HG03064 (cell line): ENCODE results near the gene TEX51.

Source experiments
- ATAC-seq: cut with Tn5 transposase; IDR thresholded peaks from one replicate; pipeline ENCODE4 v1.9.1; 2021; ENCODE audit warnings: low read depth; ENCODE audit not compliant: unreplicated experiment

TEX51 gene

DNA sequence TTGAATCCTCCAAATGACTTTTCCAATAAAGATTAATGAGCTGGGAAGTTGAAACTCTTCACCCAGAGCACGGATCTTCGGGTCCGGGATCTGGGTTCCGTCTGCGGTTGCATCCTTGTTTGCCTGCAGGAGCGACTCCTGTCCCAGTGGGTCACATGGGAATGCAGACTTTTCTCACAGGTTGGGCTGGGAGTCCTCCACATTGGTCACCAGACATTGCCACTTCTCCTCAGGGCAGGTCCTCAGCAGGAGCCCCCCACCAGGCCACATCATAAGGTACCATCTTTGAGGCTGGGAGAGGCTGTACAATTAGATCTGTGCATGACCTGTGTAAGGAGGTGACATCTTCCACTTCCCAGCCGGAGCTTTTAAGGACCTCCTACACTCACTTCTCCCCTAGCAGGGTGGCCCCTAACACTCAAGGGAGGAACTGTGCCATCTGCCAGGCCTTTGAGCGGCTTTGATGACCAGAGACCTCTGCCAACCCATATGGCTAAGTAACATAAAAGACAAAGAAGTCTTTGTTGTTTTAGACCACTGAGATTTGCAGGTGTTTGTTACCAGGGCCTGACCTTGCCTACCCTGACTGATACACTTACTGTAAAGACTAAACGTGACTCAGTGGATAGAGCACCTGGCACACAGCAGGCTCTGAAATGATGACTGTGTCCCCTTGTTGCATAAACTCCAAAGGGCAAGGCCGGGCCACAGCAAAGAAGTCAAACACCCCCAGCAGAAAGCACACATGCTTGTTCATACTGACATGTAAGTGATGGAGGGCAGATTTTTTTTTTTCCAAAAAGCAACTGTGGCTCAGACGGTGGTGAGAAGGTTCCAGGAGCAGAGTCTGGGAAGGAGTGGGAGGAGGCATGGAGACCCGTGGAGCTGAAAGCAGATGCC, 7.9 kb upstream of the TEX51 start:
- ATAC-seq, result no peak

DNA sequence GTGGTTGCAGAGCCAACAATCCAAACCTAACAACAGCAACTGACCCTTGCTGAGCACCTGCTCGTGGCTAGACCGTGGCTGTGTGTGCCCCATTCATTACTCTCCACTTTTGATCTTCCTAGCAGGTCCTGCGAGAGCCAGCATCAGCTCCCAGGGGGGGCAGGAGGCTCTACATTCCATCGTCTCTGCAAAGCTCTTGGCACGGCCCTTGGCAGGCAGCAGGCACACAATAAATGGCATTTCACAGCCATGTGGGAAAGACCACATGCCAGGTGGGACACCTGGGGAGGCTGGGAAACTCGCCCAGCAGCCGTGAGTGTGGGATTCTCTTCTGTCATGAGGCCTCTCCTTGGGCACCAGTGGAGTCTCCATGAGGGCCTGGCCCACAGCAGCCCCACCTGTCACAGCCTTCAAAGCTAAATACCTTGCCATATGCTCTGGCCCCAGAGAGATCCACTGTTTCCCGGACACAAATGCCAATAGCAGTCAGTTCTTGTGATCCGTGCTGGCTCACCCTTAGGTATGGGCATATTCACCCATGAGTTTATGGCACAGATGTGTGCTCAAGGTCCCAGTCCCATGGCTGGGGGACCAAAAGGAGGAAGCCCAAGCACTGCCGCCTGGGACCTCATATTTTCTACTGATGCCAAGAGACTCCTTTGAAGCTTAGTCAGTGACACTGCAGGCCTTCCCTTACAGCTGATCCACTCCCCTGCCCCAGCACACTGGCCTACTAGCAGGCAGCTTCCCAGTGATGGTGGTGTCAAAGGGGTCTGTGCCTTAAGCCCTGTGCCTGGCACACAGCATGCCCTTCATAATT, 6.8 kb upstream of the TEX51 start:
- no peak for ATAC-seq

- ATAC-seq, result no peak
Measured at GRCh38 chr2:126893153-126893552, 5.5 kb upstream of the TEX51 start.

DNA sequence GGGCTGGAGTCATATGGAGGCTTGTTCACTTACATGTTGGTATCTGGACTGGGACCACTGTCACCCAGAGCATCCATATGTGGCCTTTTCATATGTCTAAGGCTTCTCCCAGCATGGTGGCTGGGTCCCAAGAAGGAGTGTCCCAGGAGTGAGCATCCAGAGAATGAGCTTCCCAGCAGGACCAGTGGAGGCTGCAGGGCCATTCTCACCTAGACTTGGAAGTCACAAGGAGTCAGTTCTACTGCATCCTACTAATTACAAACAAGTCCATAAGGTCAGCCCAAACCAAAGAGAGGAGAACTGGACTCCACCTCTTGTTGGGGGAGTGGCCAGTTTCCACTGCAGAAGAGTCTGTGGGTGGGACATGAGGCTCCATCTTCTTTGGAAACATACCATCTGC, 5.1 kb upstream of the TEX51 start:
- ATAC-seq, result no peak

DNA sequence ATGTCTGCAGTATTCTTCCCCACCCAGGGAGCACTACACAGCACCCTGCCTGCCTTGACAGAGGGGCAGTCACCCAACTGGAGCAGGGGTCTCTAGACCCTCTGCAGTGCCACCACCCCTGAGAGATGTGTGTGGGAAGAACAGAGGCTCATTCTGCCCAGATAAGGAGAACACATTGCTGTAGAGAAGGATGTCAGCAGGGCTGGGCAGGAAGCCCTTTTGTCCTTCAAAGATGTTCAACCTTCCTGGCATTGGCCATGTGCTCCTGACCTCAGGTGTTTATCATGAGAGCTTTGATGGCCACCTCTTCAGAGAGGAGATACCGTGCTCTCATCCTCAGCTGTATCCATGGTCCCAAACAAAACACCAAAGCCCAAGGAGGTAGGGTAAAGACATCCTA, 4.6 kb upstream of the TEX51 start:
- no peak for ATAC-seq

GRCh38 chr2:126894585-126895182, 4.0 kb upstream of the TEX51 start:
- ATAC-seq, result no peak

DNA sequence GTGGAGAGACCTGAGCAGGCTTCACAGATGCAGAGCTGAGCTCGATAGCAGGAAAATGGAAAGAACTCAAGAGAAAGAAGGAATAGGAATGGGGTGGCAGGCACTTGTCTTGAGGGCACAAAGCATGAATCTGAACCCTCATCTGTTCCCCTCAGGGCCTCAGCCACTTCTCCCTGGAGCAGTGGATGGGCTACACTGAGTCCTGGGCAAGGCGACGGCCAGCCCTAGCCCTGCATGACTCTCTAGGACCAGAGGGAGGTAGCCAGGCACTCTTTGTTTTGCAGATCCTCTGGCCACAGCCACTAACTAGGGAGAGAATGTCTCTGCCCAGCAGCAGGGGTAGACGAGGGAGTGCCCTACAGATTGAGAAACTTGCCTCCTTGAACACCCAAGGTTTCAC, 3.4 kb upstream of the TEX51 start:
- no peak for ATAC-seq

- no peak for ATAC-seq
Measured at GRCh38 chr2:126896471-126896870, 2.2 kb upstream of the TEX51 start.

GRCh38 chr2:126899616-126900185, 1.0 kb downstream of the TEX51 start:
- ATAC-seq, result no peak

DNA sequence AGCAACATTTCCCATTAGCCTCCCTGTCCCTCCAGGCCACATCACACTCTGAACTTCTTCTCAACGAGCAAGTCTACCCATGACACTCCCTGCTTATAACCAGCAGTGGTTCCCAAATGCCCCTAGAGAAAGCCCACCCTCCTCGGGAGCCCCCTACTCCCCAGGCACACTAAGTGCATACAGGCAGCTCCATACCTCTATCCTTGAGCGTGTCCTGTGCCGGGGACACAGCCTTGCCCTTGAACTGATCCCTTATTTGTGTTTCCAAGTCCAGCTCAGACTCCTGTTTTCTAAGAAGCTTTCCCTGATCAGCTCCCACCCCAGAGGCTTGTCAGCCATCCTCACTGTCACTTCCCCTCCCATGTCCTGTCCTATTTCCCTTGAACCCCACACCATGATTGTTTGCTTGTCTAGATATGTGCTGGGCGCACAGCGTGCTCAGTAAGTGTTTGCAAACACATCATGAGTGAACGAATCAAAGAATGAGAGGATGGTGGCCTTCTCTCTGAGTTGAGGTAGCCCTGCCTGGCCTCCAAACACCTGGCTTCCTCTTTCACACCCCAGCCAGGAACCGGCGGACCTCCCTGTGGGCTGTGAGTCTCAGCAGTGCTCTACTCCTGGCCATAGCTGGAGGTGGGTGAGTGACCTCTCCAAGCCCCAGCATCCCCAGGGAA, 2.1 kb downstream of the TEX51 start:
- no peak for ATAC-seq

DNA sequence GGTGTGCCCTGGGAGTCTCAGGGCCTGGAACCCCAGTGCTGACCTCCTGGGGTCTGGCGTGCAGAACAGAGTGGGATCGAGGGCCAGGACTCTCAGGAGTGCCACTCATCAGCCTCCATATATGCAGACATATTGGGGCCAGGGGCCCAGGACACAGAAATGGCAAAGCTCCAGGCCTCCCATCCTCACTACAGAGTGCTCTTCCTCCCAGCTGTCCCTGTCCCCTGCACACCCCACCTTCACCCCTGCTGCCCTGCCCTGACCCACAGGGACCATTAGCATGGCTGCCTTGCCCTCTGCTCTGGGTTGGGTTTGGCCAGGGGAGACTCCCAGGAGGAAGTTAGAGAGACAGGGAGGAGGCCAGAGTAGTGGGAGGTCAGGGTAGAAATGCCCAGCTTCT, 2.8 kb downstream of the TEX51 start:
- no peak for ATAC-seq

- ATAC-seq, result no peak
Measured at GRCh38 chr2:126902152-126902835, 3.6 kb downstream of the TEX51 start.

GRCh38 chr2:126902859-126903258, 4.2 kb downstream of the TEX51 start:
- no peak for ATAC-seq

DNA sequence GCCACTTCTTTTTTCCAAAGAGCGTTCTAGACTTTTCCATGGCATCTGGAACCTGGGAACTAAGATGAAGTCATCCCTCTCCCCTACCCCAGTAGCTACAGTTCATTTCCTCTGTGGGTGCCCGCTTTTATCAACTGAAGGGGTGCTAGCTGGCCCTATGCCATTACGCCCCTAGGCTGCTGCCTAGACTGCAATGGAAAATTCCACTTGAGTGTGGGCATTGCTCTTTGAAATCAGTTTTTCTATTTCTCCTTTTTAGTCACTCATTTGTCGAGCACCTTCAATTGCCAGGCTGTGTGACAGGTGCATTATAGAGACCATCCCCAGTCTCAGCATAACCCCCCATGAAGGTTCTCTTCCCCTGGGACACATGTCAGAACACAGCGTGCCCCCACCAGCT, 7.3 kb downstream of the TEX51 start:
- no peak for ATAC-seq

DNA sequence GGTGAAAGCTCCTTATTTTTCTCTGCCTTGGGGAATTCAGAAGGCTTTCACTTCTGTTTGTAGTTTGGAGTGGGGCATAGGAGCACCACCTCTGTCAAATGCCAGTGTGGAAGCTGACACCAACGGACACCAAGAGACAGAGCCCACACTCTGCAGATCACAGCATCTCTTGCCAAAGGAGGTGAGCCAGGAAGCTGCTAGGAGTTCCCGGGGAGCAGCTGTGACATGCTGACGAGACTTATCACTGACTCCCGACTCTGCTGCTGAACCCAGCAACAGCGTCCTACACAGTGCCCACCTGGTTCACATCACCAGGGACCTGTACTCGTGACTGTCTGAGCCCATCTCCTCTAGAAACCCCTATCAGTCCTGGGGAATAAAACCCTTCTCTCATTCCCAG, 8.1 kb downstream of the TEX51 start:
- ATAC-seq, result no peak

DNA sequence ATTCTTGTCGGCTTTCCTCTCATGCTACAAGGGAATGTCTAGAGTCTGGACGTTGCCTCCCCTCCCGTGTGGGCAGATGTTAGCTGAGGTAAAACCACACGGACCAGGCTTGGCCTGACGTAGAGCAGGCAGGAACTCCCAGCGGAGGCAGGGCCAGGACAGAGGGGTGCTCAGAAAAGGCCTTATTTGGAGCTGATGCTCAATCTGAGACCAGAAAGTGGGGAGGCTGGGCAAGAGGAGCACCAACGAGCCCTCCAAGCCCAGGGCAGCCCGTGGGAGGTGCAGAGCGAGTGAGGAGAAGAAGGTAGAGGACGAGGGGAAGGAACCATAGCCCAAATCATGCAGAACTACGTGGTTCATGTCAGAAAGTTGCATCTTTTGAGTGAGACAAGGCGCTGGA, 9.0 kb downstream of the TEX51 start:
- no peak for ATAC-seq

GRCh38 chr2:126908721-126909177, 10.1 kb downstream of the TEX51 start:
- ATAC-seq, result no peak

GRCh38 chr2:126909366-126909765, 10.7 kb downstream of the TEX51 start:
- ATAC-seq, result no peak

DNA sequence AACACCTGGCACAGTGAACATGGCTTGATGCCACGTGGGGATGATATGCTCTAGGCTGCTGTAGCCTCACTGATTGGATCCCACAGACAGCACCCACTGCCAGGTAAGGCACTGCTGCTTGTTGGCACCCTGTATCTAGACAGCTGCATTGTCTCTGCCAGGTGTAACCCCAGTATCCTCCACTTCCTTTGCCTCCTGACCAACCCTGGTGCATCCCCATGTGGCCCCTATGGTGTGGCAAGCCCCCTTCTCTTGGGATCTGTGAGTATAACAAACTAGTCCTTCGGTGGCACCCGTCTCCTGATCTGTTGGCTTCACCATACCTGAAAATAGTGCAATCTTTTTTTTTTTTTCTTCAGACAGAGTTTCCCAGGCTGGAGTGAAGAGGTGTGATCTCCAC, 11.1 kb downstream of the TEX51 start:
- no peak for ATAC-seq

GRCh38 chr2:126910637-126911036, 11.9 kb downstream of the TEX51 start:
- no peak for ATAC-seq
